Measurements from ENCODE around the gene ILDR2.

DNA sequence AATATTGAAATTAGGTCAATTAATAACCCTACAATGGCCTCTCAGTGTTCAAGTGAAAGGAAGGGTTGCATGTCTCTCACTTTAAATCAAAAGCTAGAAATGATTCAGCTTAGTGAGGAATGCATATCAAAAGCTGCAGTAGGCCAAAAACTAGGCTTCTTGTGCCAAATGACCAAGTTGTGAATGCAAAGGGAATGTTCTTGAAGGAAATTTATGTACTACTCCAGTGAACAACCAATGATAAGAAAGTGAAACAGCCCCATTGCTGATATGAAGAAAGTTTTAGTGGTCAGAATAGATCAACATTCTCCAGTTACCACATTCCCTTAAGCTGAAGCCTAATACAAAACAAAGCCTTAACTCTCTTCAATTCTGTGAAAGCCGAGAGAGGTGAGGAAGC, 23.7 kb upstream of the ILDR2 start:
- TF ChIP-seq EZH2phosphoT487 (IDR thresholded peaks at IDR 0.05; ENCODE audit: insufficient read depth, low read depth), result no peak
- no peak for TF ChIP-seq EZH2 (IDR thresholded peaks at IDR 0.05; ENCODE audit: insufficient read depth, poor library complexity, severe bottlenecking)

All from GM23248 (cell line).